Transverse colon (tissue), 4 donors: ENCODE measurements around the gene ZNF687. TPM values are rescaled to one million over a fixed set of nuclear protein-coding genes. Genes with fewer than 3 reads are reported as not detected.

Source experiments
- DNase-seq: peaks from one replicate; pipeline ENCODE4 v3.0.0-alpha.2; 2019
- H3K27ac ChIP-seq, 4 donors: fragments of 200-600 bp; sonication (generic); 2 replicates each; pipeline ENCODE4 v1.5.1; 2016 to 2018; ENCODE audit warnings: inconsistent platforms in 4 of 4
- H3K27me3 ChIP-seq: fragments of 200-600 bp; sonication (generic); 2 replicates; pipeline ENCODE4 v1.5.1; 2017; ENCODE audit warnings: inconsistent platforms
- H3K36me3 ChIP-seq, 4 donors: fragments of 200-600 bp; sonication (generic); 2 replicates each; pipeline ENCODE4 v1.5.1; 2017 to 2019; ENCODE audit warnings: inconsistent platforms in 4 of 4
- H3K4me1 ChIP-seq, 4 donors: fragments of 200-600 bp; sonication (generic); 2 replicates each; pipeline ENCODE4 v1.5.1; 2017 to 2020; ENCODE audit warnings: inconsistent platforms in 4 of 4
- H3K4me3 ChIP-seq, 4 donors: fragments of 200-600 bp; sonication (generic); 1 replicate in 1 of 4; 2 replicates in 3 of 4; pipeline versions ENCODE4 v1.5.1 to v1.6.1; 2017 to 2019; ENCODE audit warnings: inconsistent platforms in 4 of 4
- H3K9me3 ChIP-seq, 2 donors: fragments of 200-600 bp; sonication (generic); 2 replicates each; pipeline ENCODE4 v1.5.1; 2017 to 2019; ENCODE audit warnings: inconsistent platforms in 2 of 2
- EP300 ChIP-seq: sonication (generic); formaldehyde crosslinking; IDR thresholded peaks from one replicate; pipeline ENCODE4 v1.6.1; 2017; ENCODE audit warnings: antibody characterized with exemption, low read depth
- POLR2A ChIP-seq: fragments of 450-650 bp; IDR thresholded peaks from one replicate; pipeline ENCODE4 v1.6.1; 2016; ENCODE audit warnings: antibody characterized with exemption, mild to moderate bottlenecking, moderate library complexity
- POLR2AphosphoS5 ChIP-seq, 3 donors: sonication (generic); formaldehyde crosslinking; IDR thresholded peaks; one replicate each; pipeline ENCODE4 v1.6.1; 2016; ENCODE audit warnings: antibody characterized with exemption in 3 of 3
- WGBS, 2 donors: methylation state at CpG; one replicate each; pipeline ENCODE4 v1.1.5; 2018; ENCODE audit warnings: low coverage in 1 of 2; 5-methylcytosine and 5-hydroxymethylcytosine counted together
- in situ Hi-C, 4 donors: fragments of 200-750 bp; cut with MboI; loops; one replicate each; pipeline versions ENCODE4 v1.15.0 to v1.15.1; 2017; ENCODE audit warnings: low sequenced_read_pairs in 3 of 4, low pct_ligation_motif_present in 1 of 4, low pct_unique_long_range_greater_than_20kb in 1 of 4
- intact Hi-C: fragments of 100-400 bp; cut with DNase I; formaldehyde crosslinking; loops from one replicate; pipeline ENCODE4 v1.15.1; 2023; ENCODE audit warnings: low total_unique reads
- total RNA-seq, 4 donors: library from RNA; depleted of rRNA; stranded (reverse); fragments of >200 nt; gene quantifications; one replicate each; pipeline ENCODE4 v1.1.0, GENCODE V29; 2016
- TF ChIP-seq, protein P1 (sequence below), 5 experiments: fragments of 200-600 bp in 3 of 5; fragments of 450-650 bp in 2 of 5; sonication (generic) in 3 of 5; IDR thresholded peaks; 1 replicate in 2 of 5; 2 replicates in 3 of 5; pipeline ENCODE4 v1.5.1; 2016 to 2017; ENCODE audit warnings: antibody characterized with exemption in 5 of 5, inconsistent platforms in 3 of 5, mild to moderate bottlenecking in 2 of 5, moderate library complexity in 1 of 5

The ZNF687 gene
- total RNA-seq, 4 donors from 2014 or later = 24.5 to 41.9 (median 31.5) TPM

DNA sequence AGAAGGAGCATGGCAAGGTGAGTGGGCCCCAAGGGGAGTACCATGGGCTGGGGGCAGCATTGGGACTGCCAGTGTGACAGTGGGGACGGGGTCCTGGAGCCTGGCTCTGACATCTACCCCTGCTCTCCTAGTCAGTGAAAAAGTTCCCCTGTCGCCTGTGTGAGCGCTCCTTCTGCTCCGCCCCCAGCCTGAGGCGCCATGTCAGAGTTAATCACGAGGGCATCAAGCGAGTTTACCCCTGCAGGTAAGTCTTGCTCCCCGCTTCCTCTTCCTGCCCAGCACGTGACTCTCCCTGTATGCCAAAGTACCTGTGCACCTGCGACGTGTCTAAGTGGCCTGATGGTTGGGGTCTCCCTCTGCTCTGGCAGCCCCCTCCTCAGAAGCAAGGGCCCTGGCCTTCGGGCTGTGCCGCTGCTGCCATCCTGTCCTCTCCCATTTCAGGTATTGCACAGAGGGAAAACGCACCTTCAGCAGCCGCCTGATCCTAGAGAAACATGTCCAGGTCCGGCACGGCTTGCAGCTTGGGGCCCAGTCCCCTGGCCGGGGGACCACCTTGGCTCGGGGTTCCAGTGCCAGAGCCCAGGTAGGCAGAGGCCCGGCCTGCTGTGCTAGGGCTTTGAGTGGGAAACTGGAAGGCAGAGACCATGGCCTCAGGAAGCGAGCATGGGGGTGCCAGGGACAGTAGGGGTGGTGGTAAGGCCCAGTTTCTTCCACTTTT, 8.1 kb downstream of the ZNF687 start:
- intact Hi-C loops (no loop called here), in situ Hi-C loops (no loop called here)
- peaks cover 0 to 64% (median 22%) of the 10 kb centered on the region in 4 donors for H3K36me3 ChIP-seq
- H3K9me3 ChIP-seq = no peaks in the 10 kb centered on the region
- 87 to 89% methylated on average over 9 to 21 of the region's 21 CpGs for WGBS, 2 donors
- TF ChIP-seq, protein P1, sequence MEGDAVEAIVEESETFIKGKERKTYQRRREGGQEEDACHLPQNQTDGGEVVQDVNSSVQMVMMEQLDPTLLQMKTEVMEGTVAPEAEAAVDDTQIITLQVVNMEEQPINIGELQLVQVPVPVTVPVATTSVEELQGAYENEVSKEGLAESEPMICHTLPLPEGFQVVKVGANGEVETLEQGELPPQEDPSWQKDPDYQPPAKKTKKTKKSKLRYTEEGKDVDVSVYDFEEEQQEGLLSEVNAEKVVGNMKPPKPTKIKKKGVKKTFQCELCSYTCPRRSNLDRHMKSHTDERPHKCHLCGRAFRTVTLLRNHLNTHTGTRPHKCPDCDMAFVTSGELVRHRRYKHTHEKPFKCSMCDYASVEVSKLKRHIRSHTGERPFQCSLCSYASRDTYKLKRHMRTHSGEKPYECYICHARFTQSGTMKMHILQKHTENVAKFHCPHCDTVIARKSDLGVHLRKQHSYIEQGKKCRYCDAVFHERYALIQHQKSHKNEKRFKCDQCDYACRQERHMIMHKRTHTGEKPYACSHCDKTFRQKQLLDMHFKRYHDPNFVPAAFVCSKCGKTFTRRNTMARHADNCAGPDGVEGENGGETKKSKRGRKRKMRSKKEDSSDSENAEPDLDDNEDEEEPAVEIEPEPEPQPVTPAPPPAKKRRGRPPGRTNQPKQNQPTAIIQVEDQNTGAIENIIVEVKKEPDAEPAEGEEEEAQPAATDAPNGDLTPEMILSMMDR (IDR thresholded peaks at IDR 0.05) = no peak
- TF ChIP-seq POLR2A = no peak
- no peak for TF ChIP-seq POLR2AphosphoS5 (IDR thresholded peaks at IDR 0.05)
- no peak overlapping the region for H3K4me3 ChIP-seq
- no peaks in the 10 kb centered on the region for H3K27me3 ChIP-seq
- no peak overlapping the region for H3K27ac ChIP-seq
- no peaks in the 10 kb centered on the region for H3K4me1 ChIP-seq
- no peak for DNase-seq

DNA sequence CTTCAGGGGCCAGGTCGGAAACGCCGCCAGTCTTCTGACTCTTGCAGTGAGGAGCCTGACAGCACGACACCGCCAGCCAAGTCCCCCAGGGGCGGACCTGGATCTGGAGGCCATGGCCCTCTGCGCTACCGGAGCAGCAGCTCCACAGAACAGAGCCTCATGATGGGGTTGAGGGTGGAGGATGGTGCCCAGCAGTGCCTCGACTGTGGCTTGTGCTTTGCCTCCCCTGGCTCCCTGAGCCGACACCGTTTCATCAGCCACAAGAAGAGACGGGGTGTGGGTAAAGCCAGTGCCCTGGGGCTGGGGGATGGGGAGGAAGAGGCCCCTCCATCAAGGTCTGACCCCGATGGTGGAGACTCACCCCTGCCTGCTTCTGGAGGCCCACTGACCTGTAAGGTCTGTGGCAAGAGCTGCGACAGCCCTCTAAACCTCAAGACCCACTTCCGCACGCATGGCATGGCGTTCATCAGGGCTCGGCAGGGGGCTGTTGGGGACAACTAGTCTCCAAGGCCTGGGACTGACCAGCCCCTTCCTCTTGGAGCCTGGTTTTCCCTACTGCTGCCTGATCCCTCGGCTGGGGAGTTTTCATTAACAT, 8.7 kb downstream of the ZNF687 start:
- in situ Hi-C loops (no loop called here), intact Hi-C loops (no loop called here)
- 35 to 87% methylated on average over 2 to 10 of the region's 19 CpGs for WGBS, 2 donors
- H3K27ac ChIP-seq = no peak overlapping the region
- no peaks in the 10 kb centered on the region for H3K4me1 ChIP-seq
- H3K9me3 ChIP-seq = no peaks in the 10 kb centered on the region
- H3K27me3 ChIP-seq = no peaks in the 10 kb centered on the region
- peaks cover 0 to 68% (median 25%) of the 10 kb centered on the region in 4 donors for H3K36me3 ChIP-seq
- H3K4me3 ChIP-seq = no peak overlapping the region
- no peak for DNase-seq
- TF ChIP-seq POLR2AphosphoS5 (IDR thresholded peaks at IDR 0.05) = no peak
- no peak for TF ChIP-seq EP300
- TF ChIP-seq, protein P1 (IDR thresholded peaks at IDR 0.05) = no peak
- TF ChIP-seq POLR2A = no peak

DNA sequence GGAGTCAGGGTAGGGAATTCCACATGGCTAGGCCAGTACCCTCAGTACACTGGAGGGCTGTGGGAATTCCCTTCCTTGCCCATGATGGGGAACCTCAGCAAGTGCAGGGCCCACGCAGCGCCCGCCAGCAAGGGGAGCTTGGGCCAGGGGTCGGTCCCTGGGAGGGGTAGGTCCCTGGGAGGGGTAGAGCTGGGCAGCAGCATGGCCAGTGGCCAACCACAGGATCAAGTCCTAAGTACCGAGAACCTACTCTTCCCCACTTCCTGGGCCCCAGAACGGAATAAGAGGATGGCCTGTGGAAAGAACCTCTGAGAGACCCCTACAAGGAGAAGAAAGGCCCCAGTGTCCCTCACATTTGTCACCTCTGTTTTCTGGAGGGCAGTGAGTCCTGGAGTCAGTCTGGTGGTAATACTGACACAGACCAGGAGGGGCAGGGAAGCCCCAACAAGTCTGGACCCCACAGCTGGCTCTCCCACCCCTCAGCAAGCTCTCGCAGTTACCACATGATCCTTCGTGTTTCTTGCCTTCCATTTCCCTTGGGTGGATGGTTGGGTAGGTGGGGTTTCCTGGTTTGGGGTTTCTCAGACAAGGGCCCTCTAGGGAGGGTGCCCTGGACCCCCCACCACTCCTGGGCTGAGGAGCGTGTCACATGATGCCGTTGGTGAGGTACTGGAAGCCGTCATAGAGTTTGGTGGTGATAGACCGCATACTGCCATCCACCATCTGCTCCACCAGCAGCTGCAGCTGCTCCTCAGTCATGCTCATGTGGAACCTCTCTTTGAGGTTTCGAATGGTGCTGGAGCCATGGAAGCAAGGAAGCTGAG, 10.3 kb downstream of the ZNF687 start:
- Histone ChIP-seq H3K36me3 (peaks cover 0 to 72% (median 25%) of the 10 kb centered on the region in 4 donors), H3K9me3 (no peaks in the 10 kb centered on the region), H3K27ac (no peak overlapping the region), H3K4me3 (no peak overlapping the region), H3K4me1 (no peaks in the 10 kb centered on the region), H3K27me3 (no peaks in the 10 kb centered on the region)
- intact Hi-C loops = no loop called here
- in situ Hi-C loops = no loop called here
- TF ChIP-seq, protein P1 (IDR thresholded peaks at IDR 0.05) = peak in 1 of 5 experiments; percentile 10
- TF ChIP-seq POLR2A = no peak
- TF ChIP-seq POLR2AphosphoS5 (IDR thresholded peaks at IDR 0.05) = peak in 1 of 3 donors; percentile 9
- no peak for TF ChIP-seq EP300
- WGBS, 2 donors = 79 to 80% methylated on average over 4 to 13 of the region's 13 CpGs
- no peak for DNase-seq

DNA sequence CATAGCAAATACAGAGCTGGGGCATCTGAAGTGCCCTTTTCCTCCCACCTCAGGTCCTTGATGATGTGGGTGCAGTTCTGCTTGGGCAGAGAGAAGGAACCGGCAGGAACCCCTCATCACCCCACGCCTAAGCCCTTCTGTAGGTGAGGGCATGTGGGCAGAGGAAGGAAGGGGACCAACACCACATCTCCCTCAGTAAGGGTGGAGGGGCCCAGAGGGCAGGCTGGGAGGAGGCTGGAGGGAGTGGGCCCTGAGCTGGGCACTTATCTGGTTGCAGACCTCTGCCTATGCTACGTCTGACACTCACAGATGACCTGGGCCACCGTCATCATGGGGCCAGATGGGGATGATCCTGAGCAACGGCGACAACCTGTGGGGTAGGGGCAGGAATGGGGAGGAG, 11.0 kb downstream of the ZNF687 start:
- Histone ChIP-seq H3K36me3 (peaks cover 0 to 73% (median 25%) of the 10 kb centered on the region in 4 donors), H3K4me1 (no peaks in the 10 kb centered on the region), H3K27ac (no peak overlapping the region), H3K27me3 (no peaks in the 10 kb centered on the region), H3K4me3 (no peak overlapping the region), H3K9me3 (no peaks in the 10 kb centered on the region)
- DNase-seq = no peak
- TF ChIP-seq EP300 (no peak), POLR2AphosphoS5 (IDR thresholded peaks at IDR 0.05) (no peak), POLR2A (no peak)
- TF ChIP-seq, protein P1 (IDR thresholded peaks at IDR 0.05) = no peak
- 86% methylated on average over 5 of the region's 6 CpGs; no CpG with 5 or more reads in 1 of the 2 donors for WGBS, 2 donors
- in situ Hi-C loops = no loop called here
- intact Hi-C loops = no loop called here
